GM12874 (cell line): Measurements from ENCODE around the gene PPT2.

Experiments used
- CTCF ChIP-seq: IDR thresholded peaks from 2 replicates; pipeline ENCODE4 v1.5.1; 2011; ENCODE audit warnings: low read depth, mild to moderate bottlenecking, control low read depth, low read length, moderate library complexity; ENCODE audit not compliant: insufficient read depth

PPT2 gene

GRCh38 chr6:32109765-32110160 is 44.2 kb upstream of the PPT2 start:
- TF ChIP-seq CTCF: no peak

GRCh38 chr6:32110632-32111031 is 43.3 kb upstream of the PPT2 start:
- TF ChIP-seq CTCF: no peak

DNA sequence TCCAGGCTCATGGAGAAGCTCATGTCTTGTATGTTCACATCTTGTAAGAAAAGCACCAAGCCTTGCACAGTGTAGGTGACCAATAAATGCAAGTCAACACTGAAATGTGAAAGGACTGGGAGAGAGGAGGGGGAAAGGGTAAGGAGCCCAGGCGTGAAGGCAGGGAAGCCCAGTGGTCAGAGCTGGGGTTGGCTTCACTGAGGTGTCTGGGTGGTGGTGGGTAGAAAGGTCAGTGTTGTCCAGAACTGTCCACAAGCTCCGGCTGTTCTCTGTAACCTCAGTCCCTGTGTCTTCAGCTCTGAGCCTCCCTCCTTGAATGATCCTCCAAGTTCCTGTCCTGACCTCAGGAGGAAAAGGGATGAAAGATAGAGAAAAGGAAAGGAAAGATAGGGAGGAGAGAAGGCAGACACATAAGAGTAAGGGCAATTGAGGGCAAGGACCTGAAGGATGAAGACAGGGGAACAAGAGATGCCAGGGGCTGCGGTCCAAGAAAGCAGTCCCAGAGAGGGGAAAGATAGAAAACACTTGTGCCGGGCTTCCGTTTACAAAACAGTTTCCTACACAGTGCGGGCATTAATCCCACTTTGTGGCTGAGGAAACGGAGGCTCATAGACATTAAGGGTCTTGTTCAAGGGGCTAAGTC is 42.4 kb upstream of the PPT2 start:
- TF ChIP-seq CTCF: no peak

GRCh38 chr6:32112431-32112980 is 41.4 kb upstream of the PPT2 start:
- no peak for TF ChIP-seq CTCF

DNA sequence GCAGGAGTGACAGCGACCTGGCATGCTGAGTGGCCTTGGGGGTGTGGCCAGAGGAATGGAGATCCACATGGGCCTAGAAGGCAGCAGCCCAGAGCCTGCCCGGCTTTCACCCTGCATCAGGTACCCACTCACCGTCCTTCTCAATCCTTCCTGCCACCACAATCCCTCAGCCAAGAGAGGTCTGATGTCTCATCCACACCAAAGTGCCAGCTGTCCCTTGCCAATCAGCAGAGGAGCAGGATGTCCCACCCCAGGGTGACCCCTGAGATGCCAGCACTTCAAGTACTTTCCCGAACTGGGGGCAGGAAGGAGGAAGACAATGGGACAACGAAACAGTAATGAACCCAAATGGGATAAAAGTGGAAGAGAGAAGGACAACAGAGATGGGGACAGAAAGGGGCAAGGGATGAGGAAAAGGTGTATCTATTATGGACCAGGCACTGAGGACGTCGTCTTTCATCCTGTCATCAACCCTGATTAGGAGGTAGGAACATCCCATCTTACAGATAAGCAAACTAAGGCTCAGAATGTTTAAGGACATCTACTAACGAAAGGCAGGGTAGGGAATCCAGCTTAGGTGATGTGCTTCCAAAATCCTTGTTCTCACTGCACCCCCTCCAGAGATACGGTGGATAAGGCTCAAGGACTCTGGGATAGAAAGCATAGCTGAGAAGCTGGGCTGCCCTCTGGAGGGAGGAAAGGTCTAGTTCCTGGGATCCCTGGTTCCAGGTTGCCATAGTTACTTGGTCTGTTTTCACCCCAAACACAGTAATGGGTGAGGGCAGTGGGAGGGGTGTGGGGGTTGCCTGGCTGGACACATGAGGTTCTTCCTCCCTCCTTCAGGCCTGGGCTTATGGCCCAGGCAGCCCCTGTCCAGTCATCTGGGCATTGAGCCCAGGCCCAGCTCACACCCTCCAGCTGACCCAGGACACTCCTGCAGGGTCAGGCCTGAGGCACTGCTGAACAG is 40.3 kb upstream of the PPT2 start:
- no peak for TF ChIP-seq CTCF

- TF ChIP-seq CTCF: no peak
Observed at GRCh38 chr6:32114796-32115195, 39.1 kb upstream of the PPT2 start.

DNA sequence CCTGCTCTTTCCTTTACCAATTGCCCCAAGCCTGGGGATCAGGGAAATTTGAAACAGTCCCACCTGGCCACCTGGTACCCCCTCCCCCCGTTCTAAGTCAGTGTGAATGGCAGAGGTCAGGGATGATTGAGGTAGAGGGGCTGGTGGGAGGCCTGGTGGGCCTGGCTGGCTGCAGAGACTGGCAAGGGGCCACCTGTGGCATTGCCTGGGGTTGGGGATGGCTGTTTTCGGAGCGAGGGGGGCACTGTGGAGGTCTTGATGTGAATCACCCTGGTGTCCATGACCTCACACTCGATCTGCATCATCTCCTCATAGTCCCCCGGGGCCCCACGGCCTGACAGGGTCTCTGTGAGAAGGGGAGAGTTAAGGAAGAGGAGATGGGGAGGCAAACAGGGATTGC is 38.3 kb upstream of the PPT2 start:
- no peak for TF ChIP-seq CTCF
